Adrenal gland (tissue), 12 donors: ENCODE measurements around the gene VAC14. TPM values are rescaled to one million over a fixed set of nuclear protein-coding genes. Genes with fewer than 3 reads are reported as not detected.
A peak's percentile ranks its signal among the peaks of the same experiment; 100 is the strongest.

Experiments
- DNase-seq, 7 donors: peaks; one replicate each; pipeline ENCODE4 v3.0.0-alpha.2; 2019 to 2020
- H3K27ac ChIP-seq, 5 donors: fragments of 200-600 bp; sonication (generic) in 4 of 5; 1 replicate in 3 of 5; 2 replicates in 2 of 5; pipeline versions ENCODE4 v1.5.1 to v1.8.0; 2016 to 2020; ENCODE audit warnings: mild to moderate bottlenecking in 1 of 5
- H3K27me3 ChIP-seq: fragments of 200-600 bp; 2 replicates; pipeline ENCODE4 v1.8.0; 2021
- H3K36me3 ChIP-seq, 2 donors: fragments of 200-600 bp; replicated peaks in 1 of 2; 1 replicate in 1 of 2; 2 replicates in 1 of 2; pipeline versions ENCODE4 v1.5.1 to v1.8.0; 2018 to 2022
- H3K4me1 ChIP-seq, 2 donors: fragments of 200-600 bp; replicated peaks in 1 of 2; 1 replicate in 1 of 2; 2 replicates in 1 of 2; pipeline versions ENCODE4 v1.5.1 to v1.8.0; 2018 to 2021
- H3K4me3 ChIP-seq, 4 donors: fragments of 200-600 bp; sonication (generic) in 3 of 4; one replicate each; pipeline ENCODE4 v1.5.1; 2016 to 2018
- H3K9me3 ChIP-seq, 3 donors: fragments of 200-600 bp; sonication (generic) in 1 of 3; replicated peaks in 1 of 3; 1 replicate in 2 of 3; 2 replicates in 1 of 3; pipeline versions ENCODE4 v1.5.1 to v1.8.0; 2016 to 2021
- CTCF ChIP-seq, 6 experiments: fragments of 450-650 bp in 4 of 6; fragments of 200-600 bp in 2 of 6; sonication (generic) in 1 of 6; IDR thresholded peaks; 1 replicate in 5 of 6; 2 replicates in 1 of 6; pipeline versions ENCODE4 v1.5.1 to v1.8.0; 2016 to 2021; ENCODE audit warnings: antibody characterized with exemption in 6 of 6, mild to moderate bottlenecking in 2 of 6, moderate library complexity in 1 of 6
- POLR2A ChIP-seq, 2 donors: fragments of 450-650 bp; IDR thresholded peaks; one replicate each; pipeline ENCODE4 v1.6.1; 2017; ENCODE audit warnings: antibody characterized with exemption in 2 of 2, mild to moderate bottlenecking in 2 of 2, moderate library complexity in 1 of 2
- WGBS, 4 donors: extraction: QIAGEN DNeasy Blood & Tissue Kit in 2 of 4; methylation state at CpG; one replicate each; pipeline versions ENCODE4 v1.1.5 to v1.1.7; 2013 to 2017; 5-methylcytosine and 5-hydroxymethylcytosine counted together
- intact Hi-C, 2 donors: fragments of 100-400 bp; cut with DNase I; formaldehyde crosslinking; loops; one replicate each; pipeline versions ENCODE4 v1.14.1 to v1.15.0; 2022 to 2023
- polyA plus RNA-seq, 3 donors: library from polyadenylated mRNA; stranded (reverse); fragments of 200-250 nt in 2 of 3; fragments of 350-450 nt in 1 of 3; fragmentation: Illumina TruSeq in 1 of 3; extraction: RNeasy Lipid Tissue Mini Kit (QIAGEN cat#74804) in 1 of 3; gene quantifications; one replicate each; pipeline ENCODE4 v1.2.3, GENCODE V29; 2013 to 2014
- total RNA-seq, 9 donors: library from RNA; depleted of rRNA in 4 of 9; stranded (reverse); fragments of >200 nt in 4 of 9; fragments of 120-200 nt in 1 of 9; fragmentation: NEBNext Ultra II Directional in 1 of 9; extraction: Animal tissue kit (Norgen Biotek cat#: 25700) in 1 of 9; gene quantifications; one replicate each; pipeline versions ENCODE4 v1.1.0 to v1.2.4, GENCODE V29; 2013 to 2023
- donor health status: healthy with polysubstance abuse.
- donor health status: Bipolar disorder and iron deficiency.
- donor health status: DM: yes; HTN: yes; CAD: no.
- donor health status: DM: no; HTN: no; CAD: no.
- donor health status: DM: no; HTN: no; CAD: no.
- donor health status: DM: yes; HTN: yes; CAD: no.

The VAC14 gene
- total and polyA plus RNA-seq, 12 donors: 24.6 to 74.8 (median 50.1) TPM

GRCh38 chr16:70796301-70796700, 4.7 kb downstream of the VAC14 start:
- Histone ChIP-seq H3K4me3 (no peak overlapping the region), H3K4me1 (peaks cover 5 to 19% of the 10 kb centered on the region in 2 donors), H3K36me3 (no peaks in the 10 kb centered on the region), H3K27ac (no peak overlapping the region), H3K27me3 (no peaks in the 10 kb centered on the region), H3K9me3 (no peaks in the 10 kb centered on the region)
- 84 to 90% (median 87%) methylated on average over 3 of the region's 3 CpGs for WGBS, 4 donors
- DNase-seq: no peak
- TF ChIP-seq POLR2A (IDR thresholded peaks at IDR 0.05) (no peak), CTCF (IDR thresholded peaks at IDR 0.05) (no peak)
- intact Hi-C loops: no loop called here

GRCh38 chr16:70795296-70795912, 5.6 kb downstream of the VAC14 start:
- Histone ChIP-seq H3K4me1 (peaks cover 4 to 14% of the 10 kb centered on the region in 2 donors), H3K4me3 (no peak overlapping the region), H3K36me3 (no peaks in the 10 kb centered on the region), H3K27ac (no peak overlapping the region), H3K27me3 (no peaks in the 10 kb centered on the region), H3K9me3 (no peaks in the 10 kb centered on the region)
- WGBS, 4 donors: 92 to 95% (median 94%) methylated on average over 12 of the region's 12 CpGs
- intact Hi-C loops: no loop called here
- DNase-seq: no peak
- TF ChIP-seq CTCF (IDR thresholded peaks at IDR 0.05): no peak
- no peak for TF ChIP-seq POLR2A (IDR thresholded peaks at IDR 0.05)

- intact Hi-C loops: no loop called here
- H3K27ac ChIP-seq: no peak overlapping the region
- H3K4me3 ChIP-seq: no peak overlapping the region
- no peaks in the 10 kb centered on the region for H3K27me3 ChIP-seq
- DNase-seq: no peak
- no peaks in the 10 kb centered on the region for H3K36me3 ChIP-seq
- no peaks in the 10 kb centered on the region for H3K9me3 ChIP-seq
- peaks cover 0 to under 1% of the 10 kb centered on the region in 2 donors for H3K4me1 ChIP-seq
- TF ChIP-seq POLR2A (IDR thresholded peaks at IDR 0.05) (no peak), CTCF (IDR thresholded peaks at IDR 0.05) (no peak)
- 88 to 92% (median 90%) methylated on average over 8 of the region's 8 CpGs for WGBS, 4 donors
These were observed 7.0 kb downstream of the VAC14 start for GRCh38 chr16:70793851-70794502.

- Histone ChIP-seq H3K27me3 (no peaks in the 10 kb centered on the region), H3K4me1 (no peaks in the 10 kb centered on the region), H3K9me3 (no peaks in the 10 kb centered on the region), H3K36me3 (peaks cover 0 to 3% of the 10 kb centered on the region in 2 donors), H3K27ac (no peak overlapping the region), H3K4me3 (no peak overlapping the region)
- peak in 4 of 7 donors; percentile 36 to 78 (median 53) for DNase-seq
- TF ChIP-seq CTCF (IDR thresholded peaks at IDR 0.05) (no peak), POLR2A (IDR thresholded peaks at IDR 0.05) (no peak)
- WGBS, 4 donors: 65 to 85% (median 74%) methylated on average over 7 to 8 of the region's 8 CpGs
- intact Hi-C loops: no loop called here
These were observed 10.1 kb downstream of the VAC14 start for GRCh38 chr16:70790815-70791214.
